Stimulated activated naive CD8-positive, alpha-beta T cell treated with anti-CD3 and anti-CD28 coated beads, Interleukin-15, Interleukin-2, amounts not matched to agents 100 U/mL and 50 U/mL, for 24 hours (primary cell): ENCODE data around the gene PTDSS2.
"Not testable (repeated sequence)": the region's sequence is repeated elsewhere in the genome, so short reads cannot be mapped to it uniquely, and the experiment has no call there.

Experiments used
- ATAC-seq: fragments of 150-1000 bp; cut with Tn5 transposase; one replicate; pipeline ENCODE4 v1.10.0; 2021
- DNase-seq: peaks from one replicate; pipeline ENCODE4 v3.0.0; 2021

Gene PTDSS2

GRCh38 chr11:449889-450808 lies at the start of gene PTDSS2:
PTDSS2 (plus strand) TSS chr11:450279; CDS start chr11:450456, 177 bp downstream.
- peak; percentile 95 for DNase-seq
- ATAC-seq, result peak; percentile 88

- not testable (repeated sequence) for DNase-seq, ATAC-seq
Measured at GRCh38 chr11:401196-401595, 48.9 kb upstream of the PTDSS2 start.

GRCh38 chr11:403021-403760 lies 46.9 kb upstream of the PTDSS2 start:
- ATAC-seq (no peak), DNase-seq (no peak)

GRCh38 chr11:403761-404431 lies 46.2 kb upstream of the PTDSS2 start:
- ATAC-seq, result no peak
- no peak for DNase-seq

GRCh38 chr11:404551-405264 lies 45.4 kb upstream of the PTDSS2 start:
- DNase-seq (no peak), ATAC-seq (no peak)

- DNase-seq, result no peak
Measured at GRCh38 chr11:405323-405953, 44.6 kb upstream of the PTDSS2 start.

GRCh38 chr11:405954-406795 lies 43.9 kb upstream of the PTDSS2 start:
- DNase-seq (no peak), ATAC-seq (no peak)

More at GRCh38 chr11:405323-405953, 44.6 kb upstream of the PTDSS2 start:
- ATAC-seq, result no peak

- peak; percentile 90 for ATAC-seq
Measured at GRCh38 chr11:406796-407650, 43.1 kb upstream of the PTDSS2 start.

GRCh38 chr11:407651-408123 lies 42.4 kb upstream of the PTDSS2 start:
- ATAC-seq, result no peak
- DNase-seq, result no peak

More at GRCh38 chr11:406796-407650, 43.1 kb upstream of the PTDSS2 start:
- DNase-seq, result peak; percentile 91

GRCh38 chr11:408154-409007 lies 41.7 kb upstream of the PTDSS2 start:
- DNase-seq, result no peak
- ATAC-seq, result no peak

GRCh38 chr11:409008-409599 lies 41.0 kb upstream of the PTDSS2 start:
- ATAC-seq (no peak), DNase-seq (no peak)

GRCh38 chr11:409600-410483 lies 40.2 kb upstream of the PTDSS2 start:
- DNase-seq, result no peak

GRCh38 chr11:410711-411110 lies 39.4 kb upstream of the PTDSS2 start:
- not testable (repeated sequence) for ATAC-seq, DNase-seq

More at GRCh38 chr11:409600-410483, 40.2 kb upstream of the PTDSS2 start:
- ATAC-seq, result no peak

GRCh38 chr11:411520-411919 lies 38.6 kb upstream of the PTDSS2 start:
- ATAC-seq, DNase-seq: not testable (repeated sequence)

- ATAC-seq, result no peak
- no peak for DNase-seq
Measured at GRCh38 chr11:412641-413119, 37.4 kb upstream of the PTDSS2 start.
